D341Med (cell line): ENCODE results near the gene MLXIPL.
A peak's percentile ranks its signal among the peaks of the same experiment; 100 is the strongest.
"Not testable (repeated sequence)": the region's sequence is repeated elsewhere in the genome, so short reads cannot be mapped to it uniquely, and the experiment has no call there.

Experiments used
- DNase-seq: peaks from one replicate; pipeline ENCODE4 v3.0.0; 2012; ENCODE audit warnings: low spot score

The MLXIPL gene

DNA sequence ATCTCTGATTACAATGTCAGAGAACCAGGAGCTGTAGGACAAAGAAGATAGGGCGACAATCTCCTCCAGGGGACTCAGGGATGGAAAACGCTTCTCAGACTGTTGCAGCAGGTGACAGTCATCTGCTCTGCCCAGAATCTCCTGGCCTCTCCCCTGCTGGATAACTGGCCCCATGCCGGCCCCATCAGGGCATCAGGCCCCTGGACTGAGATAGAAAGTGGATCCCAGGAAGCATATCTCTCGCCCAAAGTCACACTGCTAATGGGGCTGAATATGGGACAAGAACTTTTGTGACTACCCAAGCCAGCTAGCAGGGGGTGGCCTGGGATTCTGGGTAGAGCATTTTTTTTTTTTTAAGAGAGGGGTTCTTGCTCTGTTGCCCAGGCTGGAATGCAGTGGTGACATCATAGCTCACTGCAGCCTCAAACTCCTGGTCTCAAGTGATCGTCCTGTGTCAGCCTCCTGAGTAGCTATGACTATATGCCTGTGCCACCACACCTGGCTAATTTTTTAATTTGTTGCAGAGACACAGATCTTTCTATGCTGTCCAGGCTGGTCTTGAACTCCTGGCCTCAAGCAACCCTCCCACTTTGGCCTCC lies 20.5 kb upstream of the MLXIPL start:
- no peak for DNase-seq

DNA sequence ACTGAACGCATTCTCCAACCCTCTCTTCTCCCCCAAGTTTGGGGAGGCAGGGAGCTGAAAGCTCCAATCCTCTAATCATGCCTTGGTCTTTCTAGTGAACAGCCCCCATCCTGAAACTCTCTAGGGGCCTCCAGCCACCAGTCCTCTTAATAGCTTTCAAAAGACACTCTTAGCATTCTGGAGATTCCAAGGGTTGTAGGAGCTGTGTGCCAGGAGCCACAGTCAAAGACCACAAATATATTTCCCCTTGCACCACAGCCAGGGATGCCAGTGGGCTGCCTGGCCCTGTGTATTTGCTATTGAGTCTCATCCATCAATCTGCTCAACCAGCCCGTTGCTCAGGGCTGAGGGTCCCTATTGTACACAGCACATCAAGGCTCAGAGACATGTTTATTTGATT lies 18.5 kb upstream of the MLXIPL start:
- DNase-seq, result no peak

DNA sequence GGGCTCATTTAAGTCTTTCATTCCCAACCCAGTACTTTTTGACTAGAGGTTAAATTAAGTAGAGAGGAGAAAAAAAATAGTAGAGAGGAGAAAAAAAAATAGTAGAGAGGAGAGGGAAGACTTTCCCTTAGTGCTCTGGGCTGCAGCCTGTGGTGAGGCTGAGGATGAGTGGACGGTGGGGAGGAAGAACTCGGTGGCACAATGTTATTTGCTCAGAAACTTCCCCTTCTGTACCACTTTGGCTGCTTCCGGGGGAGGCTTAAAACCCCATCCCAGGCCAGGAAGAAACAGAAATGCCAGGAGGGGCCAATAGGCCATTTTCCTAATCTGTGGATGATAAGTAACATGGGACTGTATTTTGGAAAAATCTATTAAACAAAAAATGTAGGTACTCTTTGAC lies 14.6 kb upstream of the MLXIPL start:
- no peak for DNase-seq

DNA sequence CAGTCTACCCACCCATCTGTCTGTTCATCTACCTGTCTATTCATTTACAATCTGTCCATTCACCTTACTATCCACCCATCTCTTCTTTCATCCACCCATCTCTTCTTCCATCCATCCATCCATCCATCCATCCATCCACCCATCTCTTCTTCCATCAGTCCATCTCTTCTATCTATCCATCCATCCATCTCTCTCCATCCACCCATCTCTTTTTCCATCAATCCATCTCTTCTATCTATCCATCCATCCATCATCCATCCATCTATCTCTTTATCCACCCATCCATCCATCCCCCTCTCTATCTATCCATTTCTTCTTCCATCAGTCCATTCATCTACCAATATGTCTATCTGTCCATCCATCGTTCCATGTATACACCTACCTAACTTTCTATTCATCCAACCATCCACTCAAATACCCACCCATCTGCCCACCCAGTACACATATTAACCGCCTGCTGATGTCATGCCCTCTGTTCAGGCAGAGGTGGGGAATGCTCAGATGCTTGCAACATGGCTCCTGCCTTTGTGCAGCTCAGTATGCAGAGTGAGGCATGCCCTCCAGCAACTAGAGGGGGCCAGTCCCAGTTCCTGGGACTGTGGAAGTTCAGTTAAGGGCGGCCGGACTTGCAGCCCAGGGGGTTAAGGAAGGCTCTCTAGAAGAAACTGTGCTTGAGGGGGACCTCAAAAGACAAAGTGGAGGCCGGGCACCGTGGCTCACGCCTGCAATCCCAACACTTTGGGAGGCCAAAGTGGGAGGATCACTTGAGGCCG lies 11.3 kb upstream of the MLXIPL start:
- no peak for DNase-seq

DNA sequence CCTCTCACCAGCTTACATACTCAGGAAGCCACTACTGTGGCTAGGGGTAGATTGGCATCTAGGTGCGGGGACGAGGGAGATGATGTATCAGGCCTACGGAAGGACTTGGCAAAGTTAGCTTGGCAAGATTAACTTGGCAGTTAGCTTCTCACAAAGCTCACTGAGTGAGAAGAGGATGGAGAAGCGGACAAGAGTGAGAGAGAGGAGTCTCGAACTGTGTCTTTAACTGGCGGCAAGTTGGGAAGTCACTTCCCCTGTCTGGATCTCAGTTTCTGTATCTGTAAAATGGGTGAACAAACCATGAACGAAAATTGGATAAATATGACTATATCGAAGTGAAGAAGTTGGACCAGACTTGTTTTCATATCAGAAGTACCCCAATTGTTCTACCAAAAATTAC lies 9.5 kb upstream of the MLXIPL start:
- no peak for DNase-seq

DNA sequence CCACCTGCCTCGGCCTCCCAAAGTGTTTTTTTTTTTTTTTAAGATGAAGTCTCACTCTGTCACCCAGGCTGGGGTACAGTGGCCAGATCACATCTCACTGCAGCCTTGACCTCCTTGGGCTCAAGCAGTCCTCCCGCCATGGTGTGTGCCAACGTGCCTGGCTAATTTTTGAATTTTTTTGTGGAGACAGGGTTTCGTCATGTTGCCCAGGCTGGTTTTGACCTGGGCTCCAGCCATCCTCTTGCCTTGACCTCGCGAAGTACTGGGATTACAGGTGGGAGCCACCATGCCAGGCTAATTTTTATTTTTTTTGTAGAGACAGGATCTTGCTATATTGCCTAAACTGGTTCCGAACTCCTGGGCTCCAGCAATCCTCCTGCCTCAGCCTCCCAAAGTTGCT lies 9.0 kb upstream of the MLXIPL start:
- no peak for DNase-seq

DNA sequence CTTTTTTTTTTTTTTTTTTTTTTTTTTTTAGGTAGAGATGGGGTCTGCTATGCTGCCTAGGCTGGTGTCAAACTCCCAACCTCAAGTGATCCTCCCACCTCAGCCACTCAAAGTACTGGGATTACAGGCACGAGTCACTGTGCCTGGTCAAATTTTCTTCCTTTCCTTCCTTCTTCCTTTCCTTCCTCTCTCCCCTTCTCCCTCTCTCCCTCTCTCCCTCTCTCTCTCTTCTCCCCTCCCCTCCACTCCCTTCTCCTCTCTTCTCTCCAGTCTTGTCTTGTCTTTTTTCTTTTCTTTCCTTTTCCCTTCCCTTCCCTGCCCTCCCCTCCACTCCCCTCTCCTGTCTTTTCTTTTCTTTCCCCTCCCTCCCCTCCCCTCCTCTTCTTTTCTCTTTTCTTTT lies 7.2 kb upstream of the MLXIPL start:
- DNase-seq, result no peak

DNA sequence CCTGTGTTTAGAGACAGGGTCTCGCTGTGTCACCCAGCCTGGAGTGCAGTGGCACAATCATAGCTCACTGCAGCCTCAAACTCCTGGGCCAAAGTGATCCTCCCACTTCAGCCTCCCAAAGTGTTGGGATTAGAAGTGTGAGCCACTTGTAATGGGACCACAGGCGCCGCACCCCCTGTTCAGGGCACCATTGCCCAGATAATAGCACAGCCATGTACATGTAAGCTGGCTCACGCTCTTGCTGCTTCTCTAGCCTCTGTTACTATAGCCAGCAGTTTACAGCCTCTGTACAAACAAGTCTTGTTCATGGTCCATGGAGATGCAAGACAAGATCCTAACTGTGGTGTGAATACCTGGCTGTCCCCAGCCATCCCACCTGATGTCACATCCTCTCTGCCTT lies 4.2 kb upstream of the MLXIPL start:
- no peak for DNase-seq

DNA sequence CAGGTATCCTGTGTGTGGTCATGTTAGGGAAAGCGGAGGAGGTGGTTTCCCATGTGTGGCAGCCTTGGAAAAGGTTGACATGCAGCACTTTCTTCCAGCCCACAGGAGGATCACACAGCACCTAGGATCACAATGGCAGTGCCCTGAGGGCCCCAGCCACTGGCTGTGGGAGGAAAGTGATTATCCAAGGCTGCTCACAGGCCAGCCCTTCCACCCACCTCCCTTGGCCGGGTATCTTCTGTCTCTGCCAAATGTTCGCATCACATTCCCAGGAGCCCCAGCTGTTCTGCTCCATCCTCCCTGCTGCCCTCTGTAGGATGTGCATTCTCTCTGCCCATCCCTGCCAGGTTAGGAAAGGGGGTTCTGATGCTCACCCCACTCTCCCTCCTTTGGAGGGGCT lies 2.5 kb upstream of the MLXIPL start:
- peak; percentile 81 for DNase-seq

DNA sequence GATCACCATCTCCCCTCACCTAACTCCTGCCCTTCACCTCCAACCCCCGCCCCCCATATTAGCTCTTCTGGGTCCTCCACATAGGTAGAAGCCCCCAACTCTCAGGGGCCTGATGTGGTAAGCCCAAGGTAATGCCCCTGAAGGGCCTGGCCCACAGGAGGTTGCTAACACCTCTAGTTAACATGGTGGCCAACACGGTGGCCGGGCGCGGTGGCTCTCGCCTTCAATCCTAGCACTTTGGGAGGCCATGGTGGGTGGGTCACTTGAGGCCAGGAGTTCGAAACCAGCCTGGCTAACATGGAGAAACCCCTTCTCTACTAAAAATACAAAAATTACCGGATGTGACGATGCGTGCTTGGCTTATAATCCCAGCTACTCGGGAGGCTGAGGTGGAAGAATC lies 954 bp upstream of the MLXIPL start:
- DNase-seq, result no peak

DNA sequence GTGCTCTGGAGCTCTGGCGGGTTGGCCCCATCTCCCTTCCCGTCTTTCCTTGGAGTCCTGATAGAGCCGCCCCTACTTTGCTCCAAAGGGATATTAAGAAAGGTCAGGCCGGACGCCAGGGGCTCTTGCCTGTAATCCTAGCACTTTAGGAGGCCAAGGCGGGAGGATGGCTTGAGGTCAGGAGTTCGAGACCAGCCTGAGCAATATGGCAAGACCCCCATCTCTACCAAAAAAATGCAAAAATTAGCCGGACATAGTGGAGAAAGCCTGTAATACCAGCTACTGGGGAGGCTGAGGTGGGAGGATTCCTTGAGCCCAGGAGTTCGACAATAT lies 313 bp upstream of the MLXIPL start:
- no peak for DNase-seq

DNA sequence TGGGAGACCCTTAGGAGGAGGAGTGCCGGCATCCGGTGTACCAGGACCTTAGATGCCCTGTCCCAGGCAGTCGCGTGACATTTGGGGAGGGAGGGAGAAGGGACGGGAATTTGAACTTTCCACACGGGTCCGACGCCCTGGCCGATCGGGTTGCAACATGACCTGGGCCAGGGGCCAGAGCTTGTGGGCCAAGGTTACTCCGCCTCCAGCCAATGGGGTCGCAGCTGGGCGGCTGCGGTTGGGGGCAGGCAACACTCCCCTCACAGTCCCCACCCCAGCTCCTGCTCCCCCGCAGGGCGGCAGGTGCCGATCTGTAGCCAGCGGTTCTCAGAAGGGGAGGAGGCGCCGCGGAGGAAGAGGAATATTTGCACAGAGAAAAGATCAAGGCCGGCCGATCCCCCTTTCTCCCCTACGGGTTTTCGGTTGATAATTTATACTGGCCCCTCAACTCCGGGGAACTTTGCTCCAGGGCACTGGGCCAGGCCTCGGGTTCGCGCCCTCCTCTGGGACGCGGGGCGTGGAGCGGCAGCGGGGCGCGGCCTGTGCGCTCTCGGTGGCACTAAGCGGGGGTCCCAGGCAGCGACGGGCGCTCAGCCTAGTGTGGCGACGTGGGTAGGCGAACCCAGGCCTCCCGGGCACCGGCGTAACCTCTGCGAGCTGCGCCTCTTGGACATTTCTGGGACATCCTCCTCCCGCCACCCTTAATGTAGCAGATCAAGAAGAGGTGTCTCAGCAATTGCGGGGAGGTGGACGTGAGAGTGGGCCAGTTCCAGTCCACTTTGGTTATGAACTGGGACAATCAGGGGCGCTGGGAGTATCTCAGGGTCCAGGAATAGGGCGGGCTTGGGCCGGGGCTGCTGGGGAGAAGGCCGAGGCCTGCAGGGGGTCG lies 1.2 kb downstream of the MLXIPL start:
- DNase-seq, result peak; percentile 41

DNA sequence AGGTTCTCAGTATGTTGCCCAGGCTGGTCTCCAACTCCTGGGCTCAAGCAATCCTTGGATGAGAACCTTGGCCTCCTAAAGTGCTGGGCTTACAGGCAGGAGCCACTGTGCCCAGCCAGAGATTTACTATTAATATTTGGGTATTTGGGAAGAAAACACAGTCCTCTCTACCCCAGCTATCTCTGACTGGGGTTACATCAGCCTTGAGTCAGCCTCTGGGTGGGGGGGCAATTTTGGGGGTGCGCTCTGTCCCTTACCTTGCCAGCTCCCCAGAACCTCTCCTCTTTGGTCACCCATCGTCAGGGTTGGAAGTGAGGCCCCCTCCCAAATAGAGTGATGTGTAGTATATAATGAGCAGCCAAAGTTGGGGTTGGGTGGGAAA lies 1.8 kb downstream of the MLXIPL start:
- DNase-seq, result no peak

DNA sequence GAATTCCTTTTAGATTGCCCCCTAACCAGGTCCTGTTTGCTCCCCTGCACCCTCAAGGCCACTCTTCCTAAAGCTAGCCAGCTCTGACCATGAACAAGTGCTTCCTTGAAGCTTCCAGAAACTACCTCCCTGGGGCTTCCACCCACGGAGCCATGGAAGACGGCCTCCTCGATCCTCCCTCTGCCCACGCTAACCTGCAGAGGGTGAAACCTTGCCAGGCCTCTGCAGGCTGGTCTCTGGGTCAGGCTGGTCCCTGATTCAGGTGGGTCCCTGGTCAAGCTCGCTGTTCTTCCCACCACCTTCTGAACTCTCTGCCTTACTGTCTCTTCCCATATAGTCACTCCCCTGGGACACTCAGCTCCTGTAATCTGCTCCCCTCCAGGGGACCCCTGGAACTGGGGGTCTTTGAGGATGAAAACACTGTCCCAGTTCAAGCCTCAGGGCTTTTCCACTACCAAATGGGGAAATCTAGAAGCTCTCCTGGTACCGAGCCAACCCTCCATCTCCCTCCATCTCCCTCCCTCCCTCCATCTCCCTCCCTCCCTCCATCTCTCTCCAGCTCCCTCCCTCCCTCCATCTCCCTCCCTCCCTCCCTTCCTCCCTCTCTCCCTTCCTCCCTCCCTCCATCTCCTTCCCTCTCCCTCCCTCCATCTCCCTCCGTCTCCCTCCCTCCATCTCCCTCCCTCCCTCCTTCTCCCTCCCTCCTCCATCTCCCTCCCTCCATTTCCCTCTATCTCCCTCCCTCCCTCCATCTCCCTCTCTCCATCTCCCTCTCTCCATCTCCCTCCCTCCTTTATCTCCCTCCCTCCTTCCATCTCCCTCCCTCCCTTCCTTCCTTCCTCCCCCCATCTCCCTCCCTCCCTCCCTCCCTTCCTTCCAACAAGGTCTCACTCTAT lies 2.9 kb downstream of the MLXIPL start:
- no peak for DNase-seq

DNA sequence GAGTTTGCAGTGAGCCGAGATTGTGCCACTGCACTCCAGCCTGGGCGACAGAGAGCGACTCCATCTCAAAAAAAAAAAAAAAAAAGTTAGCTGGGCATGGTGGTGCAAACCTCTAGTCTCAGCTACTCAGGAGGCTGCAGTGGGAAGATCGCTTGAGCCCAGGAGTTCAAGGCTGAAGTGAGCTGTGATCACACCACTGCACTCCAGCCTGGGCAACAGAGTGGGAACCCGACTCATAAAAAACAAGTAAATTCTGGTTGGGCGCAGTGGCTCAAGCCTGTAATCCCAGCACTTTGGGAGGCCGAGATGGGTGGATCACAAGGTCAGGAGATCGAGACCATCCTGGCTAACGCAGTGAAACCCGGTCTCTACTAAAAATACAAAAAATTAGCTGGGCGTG lies 4.9 kb downstream of the MLXIPL start:
- DNase-seq, result not testable (repeated sequence)

DNA sequence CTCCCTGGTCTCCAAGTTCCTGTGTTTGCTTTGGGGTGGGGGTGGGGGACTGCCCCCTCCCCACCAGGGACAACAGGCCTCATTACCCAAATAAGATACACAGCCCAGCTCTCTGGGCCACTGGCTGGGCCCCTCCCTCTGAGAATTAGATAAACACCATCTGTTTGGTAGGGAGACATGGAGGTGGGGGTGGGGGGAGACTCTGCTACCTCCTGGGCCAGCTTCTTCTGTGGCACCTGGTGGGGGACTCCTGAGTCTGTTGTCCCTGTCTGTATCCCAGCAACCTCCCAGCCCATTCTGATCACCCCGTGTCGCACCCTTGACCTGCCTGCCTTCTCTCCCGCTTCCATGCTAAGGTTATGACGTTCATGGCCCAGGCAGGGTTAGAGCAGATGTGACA lies 5.8 kb downstream of the MLXIPL start:
- DNase-seq, result peak; percentile 75

DNA sequence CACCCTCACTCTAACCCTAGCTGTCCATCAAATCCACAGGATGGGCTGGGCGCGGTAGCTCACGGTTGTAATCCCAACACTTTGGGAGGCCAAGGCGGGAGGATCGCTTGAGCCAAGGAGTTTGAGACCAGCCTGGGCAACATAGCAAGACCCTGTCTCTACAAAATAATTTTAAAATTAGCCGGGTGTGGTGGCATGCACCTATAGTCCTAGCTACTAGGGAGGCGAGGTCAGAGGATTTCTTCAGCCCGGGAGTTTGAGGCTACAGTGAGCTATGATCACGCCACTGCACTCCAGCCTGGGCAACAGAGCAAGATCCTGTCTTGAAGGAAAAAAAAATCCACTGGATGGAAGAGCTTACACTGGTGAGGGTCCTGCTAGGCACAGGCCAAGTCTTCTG lies 6.8 kb downstream of the MLXIPL start:
- not testable (repeated sequence) for DNase-seq

DNA sequence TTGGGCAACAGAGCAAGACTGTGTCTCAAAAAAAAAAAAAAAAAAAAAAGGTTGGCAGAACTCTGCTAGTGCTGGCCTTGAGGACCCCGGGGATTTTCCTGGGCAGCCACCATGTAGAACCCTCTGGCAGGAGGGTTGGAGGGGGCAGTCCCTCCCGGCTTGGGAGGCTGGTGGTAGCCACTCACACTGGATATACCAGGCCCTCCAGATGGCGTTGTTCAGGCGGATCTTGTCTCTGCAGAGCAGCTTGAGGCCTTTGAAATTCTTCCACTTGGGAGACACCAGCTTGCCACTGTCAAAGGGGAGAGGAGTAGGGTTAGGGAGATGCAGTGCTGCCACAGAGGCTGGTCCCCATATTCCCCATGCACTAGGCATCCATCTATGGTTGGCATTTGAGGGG lies 8.4 kb downstream of the MLXIPL start:
- DNase-seq, result peak; percentile 74

DNA sequence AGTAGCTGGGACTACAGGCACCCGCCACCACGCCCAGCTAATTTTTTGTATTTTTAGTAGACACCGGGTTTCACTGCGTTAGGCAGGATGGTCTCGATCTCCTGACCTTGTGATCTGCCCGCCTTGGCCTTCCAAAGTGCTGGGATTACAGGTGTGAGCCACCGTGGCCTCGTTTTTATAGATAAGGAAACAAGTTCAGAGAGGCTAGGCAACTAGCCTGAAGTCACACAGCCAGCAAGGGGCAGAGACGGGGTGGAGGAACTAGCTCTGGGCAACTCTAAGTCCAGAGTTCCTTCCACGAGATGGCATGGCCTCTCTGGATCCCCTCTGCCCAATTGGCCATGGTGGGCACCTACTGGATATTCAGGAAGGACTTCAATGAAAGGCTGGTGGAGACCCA lies 9.4 kb downstream of the MLXIPL start:
- DNase-seq, result not testable (repeated sequence)

DNA sequence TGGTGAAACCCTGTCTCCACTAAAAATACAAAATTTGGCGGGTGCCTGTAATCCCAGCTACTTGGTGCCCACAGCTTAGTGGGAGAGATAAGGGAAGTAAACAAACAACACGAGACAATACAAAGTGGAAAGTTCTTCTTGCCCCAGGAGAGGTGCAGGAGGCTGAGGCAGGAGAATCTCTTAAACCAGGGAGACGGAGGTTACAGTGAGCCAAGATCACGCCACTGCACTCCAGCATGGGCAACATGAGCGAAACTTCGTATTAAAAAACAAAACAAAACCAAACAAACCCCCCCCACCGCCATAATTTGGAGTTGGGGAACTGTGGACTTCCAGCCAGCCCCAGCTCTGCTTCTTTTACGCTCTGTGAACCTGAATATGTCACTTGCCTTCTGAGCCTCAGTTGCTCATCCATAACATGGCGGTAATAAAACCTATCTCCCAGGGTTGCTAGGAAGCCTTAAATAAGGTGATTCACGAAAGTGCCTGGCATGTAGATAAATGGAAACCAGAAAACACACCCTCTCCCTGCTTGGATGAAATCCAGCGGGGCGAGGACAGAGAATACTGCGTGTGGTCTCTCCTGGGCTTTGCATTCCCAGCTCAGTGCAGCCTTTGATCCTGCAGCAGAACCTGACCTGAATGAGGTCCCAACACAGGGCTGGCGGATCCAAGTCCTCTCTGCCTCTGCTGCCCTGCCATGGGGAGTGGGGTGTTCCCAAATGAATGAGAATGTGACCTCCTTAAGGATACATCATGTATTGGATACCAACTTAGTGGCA lies 10.2 kb downstream of the MLXIPL start:
- DNase-seq, result no peak

DNA sequence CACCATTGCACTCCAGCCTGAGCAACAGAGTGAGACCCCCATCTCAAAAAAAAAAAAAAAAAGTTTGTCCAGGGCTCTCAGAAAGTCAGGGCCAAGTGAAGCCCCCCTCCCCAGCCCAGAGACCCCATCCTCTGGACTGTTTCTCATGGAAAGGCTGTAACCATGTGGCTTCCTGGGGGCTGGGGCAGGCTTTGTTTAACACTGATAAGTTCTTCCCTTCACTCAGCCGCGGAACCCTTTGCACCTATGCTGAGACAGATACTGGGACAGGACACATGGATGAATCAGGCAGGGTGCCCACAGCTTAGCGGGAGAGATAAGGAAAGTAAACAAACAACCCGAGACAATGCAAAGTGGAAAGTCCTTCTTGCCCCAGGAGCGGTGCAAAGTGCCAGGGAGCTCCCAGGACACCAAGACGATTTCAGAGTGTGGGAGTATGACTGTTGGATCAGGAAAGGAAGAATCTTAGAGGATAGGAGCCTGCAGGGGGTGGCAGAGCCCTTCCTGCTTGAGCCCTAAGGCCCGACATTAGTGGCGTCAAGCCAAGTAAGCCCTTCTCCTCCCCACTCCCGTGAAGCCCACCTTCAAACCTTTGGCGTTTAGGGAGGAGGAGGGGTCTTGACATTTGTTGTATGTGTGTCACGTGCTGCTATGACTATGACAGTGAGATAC lies 11.6 kb downstream of the MLXIPL start:
- peak; percentile 68 for DNase-seq
